Skeletal muscle satellite cell (primary cell): ENCODE data around the gene MRC2. TPM values are rescaled to one million over a fixed set of nuclear protein-coding genes. Genes with fewer than 3 reads are reported as not detected.
A peak's percentile ranks its signal among the peaks of the same experiment; 100 is the strongest.
"Not testable (repeated sequence)": the region's sequence is repeated elsewhere in the genome, so short reads cannot be mapped to it uniquely, and the experiment has no call there.

Source experiments
- H3K27me3 ChIP-seq: 2 replicates; pipeline ENCODE4 v1.7.0; 2013; ENCODE audit warnings: low read length; ENCODE audit not compliant: control insufficient read depth, insufficient read depth
- H3K36me3 ChIP-seq: 2 replicates; pipeline ENCODE4 v1.7.0; 2013; ENCODE audit warnings: mild to moderate bottlenecking, control low read depth, low read length; ENCODE audit not compliant: insufficient read depth
- H3K4me1 ChIP-seq: 2 replicates; pipeline ENCODE4 v1.7.0; 2013; ENCODE audit warnings: low read length; ENCODE audit not compliant: control insufficient read depth, insufficient read depth
- H3K4me2 ChIP-seq: 2 replicates; pipeline ENCODE4 v1.7.0; 2013; ENCODE audit warnings: mild to moderate bottlenecking, low read length
- H3K4me3 ChIP-seq: 2 replicates; pipeline ENCODE4 v1.7.0; 2013; ENCODE audit warnings: low read length
- H3K9ac ChIP-seq: 2 replicates; pipeline ENCODE4 v1.7.0; 2013; ENCODE audit warnings: mild to moderate bottlenecking, low read depth, low read length, moderate library complexity
- H3K9me3 ChIP-seq: replicated peaks from 2 replicates; pipeline ENCODE4 v1.7.0; 2013; ENCODE audit warnings: mild to moderate bottlenecking, control low read depth, low read length
- total RNA-seq: library from RNA; depleted of rRNA; stranded (reverse); fragments of >200 nt; gene quantifications from 2 replicates; pipeline ENCODE4 v1.2.3, GENCODE V29; 2012; rRNA removed

The MRC2 gene, protein sequence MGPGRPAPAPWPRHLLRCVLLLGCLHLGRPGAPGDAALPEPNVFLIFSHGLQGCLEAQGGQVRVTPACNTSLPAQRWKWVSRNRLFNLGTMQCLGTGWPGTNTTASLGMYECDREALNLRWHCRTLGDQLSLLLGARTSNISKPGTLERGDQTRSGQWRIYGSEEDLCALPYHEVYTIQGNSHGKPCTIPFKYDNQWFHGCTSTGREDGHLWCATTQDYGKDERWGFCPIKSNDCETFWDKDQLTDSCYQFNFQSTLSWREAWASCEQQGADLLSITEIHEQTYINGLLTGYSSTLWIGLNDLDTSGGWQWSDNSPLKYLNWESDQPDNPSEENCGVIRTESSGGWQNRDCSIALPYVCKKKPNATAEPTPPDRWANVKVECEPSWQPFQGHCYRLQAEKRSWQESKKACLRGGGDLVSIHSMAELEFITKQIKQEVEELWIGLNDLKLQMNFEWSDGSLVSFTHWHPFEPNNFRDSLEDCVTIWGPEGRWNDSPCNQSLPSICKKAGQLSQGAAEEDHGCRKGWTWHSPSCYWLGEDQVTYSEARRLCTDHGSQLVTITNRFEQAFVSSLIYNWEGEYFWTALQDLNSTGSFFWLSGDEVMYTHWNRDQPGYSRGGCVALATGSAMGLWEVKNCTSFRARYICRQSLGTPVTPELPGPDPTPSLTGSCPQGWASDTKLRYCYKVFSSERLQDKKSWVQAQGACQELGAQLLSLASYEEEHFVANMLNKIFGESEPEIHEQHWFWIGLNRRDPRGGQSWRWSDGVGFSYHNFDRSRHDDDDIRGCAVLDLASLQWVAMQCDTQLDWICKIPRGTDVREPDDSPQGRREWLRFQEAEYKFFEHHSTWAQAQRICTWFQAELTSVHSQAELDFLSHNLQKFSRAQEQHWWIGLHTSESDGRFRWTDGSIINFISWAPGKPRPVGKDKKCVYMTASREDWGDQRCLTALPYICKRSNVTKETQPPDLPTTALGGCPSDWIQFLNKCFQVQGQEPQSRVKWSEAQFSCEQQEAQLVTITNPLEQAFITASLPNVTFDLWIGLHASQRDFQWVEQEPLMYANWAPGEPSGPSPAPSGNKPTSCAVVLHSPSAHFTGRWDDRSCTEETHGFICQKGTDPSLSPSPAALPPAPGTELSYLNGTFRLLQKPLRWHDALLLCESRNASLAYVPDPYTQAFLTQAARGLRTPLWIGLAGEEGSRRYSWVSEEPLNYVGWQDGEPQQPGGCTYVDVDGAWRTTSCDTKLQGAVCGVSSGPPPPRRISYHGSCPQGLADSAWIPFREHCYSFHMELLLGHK (N-terminal part only)
- total RNA-seq = 163 and 172 TPM in 2 replicates

DNA sequence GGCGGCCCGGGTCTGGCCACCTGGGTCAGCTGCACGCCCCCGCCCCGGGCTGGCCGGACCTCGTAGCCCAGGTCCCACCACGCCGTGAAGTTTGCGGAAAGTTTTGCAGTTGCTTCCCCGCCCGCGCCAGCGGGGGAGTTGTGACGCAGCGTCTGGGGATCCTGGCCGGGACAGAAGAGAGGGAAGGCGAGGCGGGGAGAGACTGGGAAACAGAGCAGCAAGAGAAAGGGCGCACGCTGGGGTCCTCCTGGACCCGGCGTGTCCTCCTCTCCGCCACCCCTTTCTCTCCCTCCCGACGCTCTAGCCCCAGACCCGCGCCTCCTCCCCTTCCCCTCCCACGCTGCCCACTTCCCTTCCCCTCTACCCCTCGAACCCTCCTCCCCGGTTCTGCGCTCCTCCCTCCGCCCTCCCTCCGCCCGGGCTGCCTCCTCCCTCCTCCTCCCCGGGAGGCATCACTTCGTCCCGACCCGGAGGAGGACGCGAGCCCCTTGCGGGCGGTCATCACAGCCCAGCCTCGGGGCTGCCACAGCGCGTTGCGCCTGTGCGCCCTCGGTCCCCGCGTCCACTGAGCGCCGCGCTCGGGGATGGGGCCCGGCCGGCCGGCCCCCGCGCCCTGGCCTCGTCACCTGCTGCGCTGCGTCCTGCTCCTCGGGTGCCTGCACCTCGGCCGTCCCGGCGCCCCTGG, at the start of gene MRC2:
TSS of gene MRC2 (plus strand) at position 452 of the 685 bp plus-strand sequence. CDS start at position 585, 133 bp downstream.
- H3K36me3 ChIP-seq = peaks cover 18% of the 10 kb centered on the region
- no peaks in the 10 kb centered on the region for H3K9me3 ChIP-seq
- peak within 1 kb of the TSS; percentile 99 for H3K4me2 ChIP-seq
- H3K27me3 ChIP-seq = no peaks in the 10 kb centered on the region
- peak within 1 kb of the TSS; percentile 88 for H3K9ac ChIP-seq
- peaks cover 47% of the 10 kb centered on the region for H3K4me1 ChIP-seq
- H3K4me3 ChIP-seq = peak within 1 kb of the TSS; percentile 81

DNA sequence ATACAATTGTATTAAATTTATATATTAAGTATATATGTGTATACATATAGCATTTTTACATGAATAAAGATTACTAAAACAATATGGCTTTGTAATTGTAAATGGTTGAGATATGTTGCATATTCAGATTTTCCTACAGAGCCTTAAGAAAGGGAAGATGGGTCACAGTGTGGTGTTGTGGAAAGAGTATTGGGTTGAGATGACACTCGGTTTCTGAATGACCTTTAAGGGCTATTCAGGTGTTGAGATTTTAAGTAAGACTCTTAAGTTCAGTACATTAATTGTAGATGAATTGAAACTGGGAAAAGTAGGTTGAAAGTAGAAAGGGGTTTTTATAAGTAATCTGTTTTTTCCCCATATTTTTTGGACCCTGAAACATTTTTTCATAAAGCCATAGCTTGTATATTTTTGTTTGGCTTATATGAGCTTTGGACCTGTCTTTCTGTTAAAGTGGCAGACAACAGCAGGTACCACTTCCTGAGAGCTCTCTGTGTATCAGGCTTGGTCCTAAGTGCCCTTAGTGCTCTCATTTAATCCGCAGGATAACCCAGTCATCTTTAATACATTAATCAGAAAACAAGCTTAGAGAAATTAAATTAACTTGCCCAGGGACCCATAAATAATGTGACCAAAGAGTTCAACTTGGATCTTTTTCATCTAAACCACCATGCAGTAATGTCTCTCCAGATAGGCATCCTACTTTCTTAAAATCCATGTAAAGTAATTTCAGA, 48.5 kb upstream of the MRC2 start:
- Histone ChIP-seq H3K36me3 (peaks cover 65% of the 10 kb centered on the region), H3K4me2 (no peak overlapping the region), H3K4me3 (no peak overlapping the region)

DNA sequence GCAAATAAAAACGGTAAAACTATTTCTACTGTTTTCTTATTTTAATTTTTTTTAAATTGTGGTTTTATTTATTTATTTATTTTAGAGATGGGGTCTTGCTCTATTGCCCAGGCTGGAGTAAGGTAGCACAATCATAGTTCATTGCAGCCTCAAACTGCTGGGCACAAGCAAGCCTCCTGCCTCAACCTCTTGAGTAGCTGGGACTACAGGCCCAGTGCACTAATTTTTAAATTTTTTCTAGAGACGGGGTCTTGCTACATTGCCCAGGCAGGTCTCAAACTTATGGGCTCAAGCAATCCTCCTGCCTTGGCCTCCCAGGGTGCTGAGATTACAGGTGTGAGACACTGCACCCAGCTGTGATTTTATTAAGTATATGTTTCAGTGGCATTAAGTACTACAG, 46.5 kb upstream of the MRC2 start:
- peaks cover 56% of the 10 kb centered on the region for H3K36me3 ChIP-seq
- H3K9me3 ChIP-seq = no peaks in the 10 kb centered on the region
- no peak overlapping the region for H3K9ac ChIP-seq
- no peaks in the 10 kb centered on the region for H3K27me3 ChIP-seq
- H3K4me3 ChIP-seq = no peak overlapping the region
- H3K4me1 ChIP-seq = peaks cover 7% of the 10 kb centered on the region
- no peak overlapping the region for H3K4me2 ChIP-seq

More for the DNA sequence above, 48.5 kb upstream of the MRC2 start:
- Histone ChIP-seq H3K4me1 (peaks cover 10% of the 10 kb centered on the region), H3K9me3 (no peaks in the 10 kb centered on the region), H3K27me3 (no peaks in the 10 kb centered on the region), H3K9ac (no peak overlapping the region)

DNA sequence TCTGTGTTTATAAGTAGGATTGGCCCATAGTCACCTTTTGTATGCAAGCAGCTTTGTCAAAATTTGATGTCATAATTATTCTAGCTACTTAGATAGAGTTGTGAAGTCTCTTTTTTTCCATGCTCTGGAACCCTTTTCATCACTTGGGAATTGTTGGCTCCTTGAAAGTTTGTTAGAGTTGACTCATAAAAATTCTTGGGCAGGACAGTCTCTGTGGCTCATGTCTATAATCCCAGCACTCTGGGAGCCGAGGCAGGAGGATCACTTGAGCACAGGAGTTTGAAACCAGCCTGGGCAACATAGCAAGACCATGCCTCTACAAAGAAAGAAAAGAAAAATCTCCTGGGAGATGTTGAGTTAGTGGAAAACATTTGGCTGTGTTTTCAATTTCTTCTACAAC, 45.7 kb upstream of the MRC2 start:
- Histone ChIP-seq H3K4me3 (no peak overlapping the region), H3K4me2 (no peak overlapping the region), H3K36me3 (peaks cover 54% of the 10 kb centered on the region)

DNA sequence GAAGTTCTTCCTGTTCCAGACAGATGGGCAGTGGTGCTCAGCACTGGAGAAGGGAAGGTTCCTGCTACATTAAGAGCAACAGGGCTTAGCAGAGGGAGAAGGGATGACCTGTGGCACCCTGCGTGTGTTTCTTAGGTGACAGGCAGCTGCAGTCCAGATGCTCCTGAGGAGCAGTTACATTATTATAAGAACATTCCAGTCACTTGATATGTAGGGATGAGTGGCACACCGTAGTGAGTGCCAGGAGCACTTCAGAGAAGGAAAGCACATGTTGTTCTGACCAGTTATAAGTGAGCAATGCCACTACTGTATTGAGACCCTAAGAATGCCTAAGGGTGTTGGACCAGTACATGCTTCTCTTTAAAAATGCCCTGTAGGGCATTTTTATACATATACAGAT, 39.9 kb upstream of the MRC2 start:
- H3K36me3 ChIP-seq = peaks cover 43% of the 10 kb centered on the region

More for the DNA sequence above, 45.7 kb upstream of the MRC2 start:
- peaks cover 7% of the 10 kb centered on the region for H3K4me1 ChIP-seq
- no peaks in the 10 kb centered on the region for H3K9me3 ChIP-seq
- no peak overlapping the region for H3K9ac ChIP-seq
- H3K27me3 ChIP-seq = no peaks in the 10 kb centered on the region

DNA sequence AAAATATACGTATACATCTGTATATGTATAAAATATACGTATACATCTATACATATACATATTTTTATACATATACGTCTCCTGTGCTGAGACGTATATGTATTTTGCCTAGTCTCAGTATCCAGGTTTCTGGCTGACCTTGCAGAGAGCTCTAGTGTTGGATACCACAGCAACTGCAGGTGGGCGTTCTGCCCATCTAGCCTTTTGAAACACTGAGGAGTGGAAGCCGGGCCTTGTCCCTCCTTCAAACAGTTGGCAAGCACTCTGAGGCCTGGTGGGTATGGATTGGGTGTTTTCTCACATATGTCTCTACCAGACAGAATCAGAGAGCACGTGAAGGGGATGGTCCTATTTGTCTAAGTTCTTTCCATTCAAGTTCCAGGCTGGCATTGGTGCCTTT, 39.4 kb upstream of the MRC2 start:
- no peak overlapping the region for H3K9ac ChIP-seq
- H3K27me3 ChIP-seq = no peaks in the 10 kb centered on the region
- H3K4me3 ChIP-seq = no peak overlapping the region
- H3K4me2 ChIP-seq = no peak overlapping the region
- H3K36me3 ChIP-seq = peaks cover 45% of the 10 kb centered on the region
- H3K4me1 ChIP-seq = peaks cover 14% of the 10 kb centered on the region
- H3K9me3 ChIP-seq = no peaks in the 10 kb centered on the region

More for the DNA sequence above, 39.9 kb upstream of the MRC2 start:
- H3K4me1 ChIP-seq = peaks cover 8% of the 10 kb centered on the region
- H3K9me3 ChIP-seq = no peaks in the 10 kb centered on the region
- H3K27me3 ChIP-seq = no peaks in the 10 kb centered on the region
- no peak overlapping the region for H3K9ac ChIP-seq
- no peak overlapping the region for H3K4me2 ChIP-seq
- H3K4me3 ChIP-seq = no peak overlapping the region

DNA sequence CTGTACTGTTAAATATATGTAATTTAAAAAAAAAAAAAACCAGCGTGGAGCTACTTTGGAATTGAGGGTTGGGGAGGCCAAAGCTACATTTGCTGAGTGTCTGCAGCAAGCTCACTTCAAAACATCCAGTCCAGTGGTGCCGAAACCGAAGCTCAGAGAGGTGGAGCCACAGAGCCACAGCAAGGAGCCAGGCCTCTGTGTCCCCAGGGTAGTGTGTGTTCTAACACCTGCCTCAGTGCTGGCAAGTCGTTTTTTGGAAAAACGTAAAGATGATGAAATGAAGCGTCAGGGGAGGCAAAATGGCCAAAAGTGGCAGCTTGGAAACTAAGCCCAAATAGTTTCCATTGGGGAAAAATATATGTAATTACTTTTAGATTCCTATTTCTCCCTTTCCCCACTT, 36.1 kb upstream of the MRC2 start:
- H3K4me1 ChIP-seq = peaks cover 16% of the 10 kb centered on the region
- no peak overlapping the region for H3K9ac ChIP-seq
- H3K27me3 ChIP-seq = no peaks in the 10 kb centered on the region
- no peaks in the 10 kb centered on the region for H3K9me3 ChIP-seq
- H3K4me2 ChIP-seq = no peak overlapping the region
- no peak overlapping the region for H3K4me3 ChIP-seq
- peaks cover 39% of the 10 kb centered on the region for H3K36me3 ChIP-seq

DNA sequence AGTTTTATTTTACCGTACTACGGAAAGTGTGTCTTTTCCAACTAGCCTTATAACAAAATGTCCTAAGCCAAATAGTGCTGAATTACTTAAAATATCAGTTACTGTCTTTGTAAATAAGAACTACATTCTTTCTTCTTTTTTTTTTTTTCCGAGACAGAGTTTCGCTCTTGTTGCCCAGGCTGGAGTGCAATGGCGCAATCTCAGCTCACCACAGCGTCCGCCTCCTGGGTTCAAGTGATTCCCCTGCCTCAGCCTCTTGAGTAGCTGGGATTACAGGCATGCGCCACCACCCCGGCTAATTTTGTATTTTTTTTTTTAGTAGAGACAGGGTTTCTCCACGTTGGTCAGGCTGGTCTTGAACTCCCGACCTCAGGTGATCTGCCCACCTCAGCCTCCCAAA, 35.6 kb upstream of the MRC2 start:
- not testable (repeated sequence) for H3K27me3 ChIP-seq, H3K4me3 ChIP-seq, H3K9me3 ChIP-seq, H3K4me2 ChIP-seq, H3K9ac ChIP-seq
- Histone ChIP-seq H3K4me1 (peaks cover 16% of the 10 kb centered on the region), H3K36me3 (peaks cover 43% of the 10 kb centered on the region)

DNA sequence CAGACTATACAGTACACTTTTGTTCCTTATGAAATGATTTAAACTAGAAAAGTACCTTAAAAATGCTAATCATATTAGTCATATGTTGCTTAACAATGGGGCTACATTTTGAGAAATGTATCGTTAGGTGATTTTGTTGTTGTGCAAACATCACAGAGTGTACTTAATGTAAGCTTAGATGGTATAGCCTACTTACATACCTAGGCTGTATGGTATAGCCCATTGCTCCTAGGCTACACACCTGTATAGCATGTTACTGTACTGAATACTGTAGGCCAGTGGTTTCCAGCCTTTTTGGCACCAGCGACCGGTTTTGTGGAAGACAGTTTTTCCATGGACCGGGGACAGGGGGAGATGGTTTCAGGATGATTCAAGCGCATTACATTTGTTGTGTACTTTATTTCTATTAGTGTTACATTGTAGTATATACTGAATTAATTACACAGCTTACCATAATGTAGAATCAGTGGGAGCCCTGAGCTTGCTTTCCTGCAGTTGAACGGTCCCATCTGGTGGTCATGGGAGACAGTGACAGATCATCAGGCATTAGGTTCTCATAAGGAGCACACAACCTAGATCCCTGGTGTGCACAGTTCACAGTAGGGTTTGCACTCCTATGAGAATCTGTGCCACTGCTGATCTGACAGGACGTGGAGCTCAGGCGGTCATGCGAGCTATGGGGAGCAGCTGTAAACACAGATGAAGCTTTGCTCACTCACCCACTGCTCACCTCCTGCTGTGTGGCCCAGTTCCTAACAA, 35.0 kb upstream of the MRC2 start:
- Histone ChIP-seq H3K36me3 (peaks cover 48% of the 10 kb centered on the region), H3K27me3 (no peaks in the 10 kb centered on the region)

DNA sequence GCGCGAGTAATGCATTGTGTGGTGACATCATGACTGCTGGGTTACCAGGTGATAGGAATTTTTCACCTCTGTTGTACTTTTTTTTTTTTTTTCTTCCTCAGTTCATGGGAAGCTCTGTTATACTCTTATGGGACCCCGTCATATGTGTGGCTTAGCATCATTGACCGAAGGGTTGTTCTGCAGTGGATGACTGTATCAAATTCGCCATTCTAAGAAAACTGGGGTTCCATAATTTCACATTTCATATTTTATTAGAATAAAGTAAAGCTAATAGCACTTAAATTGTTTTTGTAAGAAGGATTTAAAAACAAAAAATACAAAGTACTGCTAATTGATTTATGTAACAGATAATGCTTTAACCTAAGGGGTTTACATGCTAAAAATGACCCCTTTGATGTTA, 32.0 kb upstream of the MRC2 start:
- Histone ChIP-seq H3K4me1 (peaks cover 19% of the 10 kb centered on the region), H3K9me3 (no peaks in the 10 kb centered on the region), H3K27me3 (no peaks in the 10 kb centered on the region), H3K9ac (no peak overlapping the region), H3K4me3 (no peak overlapping the region), H3K4me2 (no peak overlapping the region), H3K36me3 (peaks cover 54% of the 10 kb centered on the region)

More for the DNA sequence above, 35.0 kb upstream of the MRC2 start:
- H3K4me3 ChIP-seq = no peak overlapping the region
- peak overlapping the region; percentile 21 for H3K9ac ChIP-seq
- peaks cover 16% of the 10 kb centered on the region for H3K4me1 ChIP-seq
- peak overlapping the region; percentile 49 for H3K4me2 ChIP-seq
- no peaks in the 10 kb centered on the region for H3K9me3 ChIP-seq
